Femur (tissue), 1 donor: ENCODE measurements around the gene ITPR1.

Experiments
- DNase-seq: peaks from one replicate; pipeline ENCODE4 v3.0.0-alpha.2; 2017

The ITPR1 gene

GRCh38 chr3:4511491-4512262, 18.5 kb downstream of the ITPR1 start:
- no peak for DNase-seq

- DNase-seq, result no peak
These were observed 19.9 kb downstream of the ITPR1 start for GRCh38 chr3:4512895-4513616.

- no peak for DNase-seq
These were observed 21.2 kb downstream of the ITPR1 start for GRCh38 chr3:4514321-4514720.

- DNase-seq, result no peak
These were observed 21.8 kb downstream of the ITPR1 start for GRCh38 chr3:4514916-4515315.

GRCh38 chr3:4515916-4516579, 22.9 kb downstream of the ITPR1 start:
- DNase-seq, result peak; percentile 65

- no peak for DNase-seq
These were observed 23.9 kb downstream of the ITPR1 start for GRCh38 chr3:4517093-4517492.

- DNase-seq, result no peak
These were observed 24.6 kb downstream of the ITPR1 start for GRCh38 chr3:4517643-4518311.

GRCh38 chr3:4520033-4520816, 27.1 kb downstream of the ITPR1 start:
- DNase-seq, result no peak

- DNase-seq, result no peak
These were observed 29.8 kb downstream of the ITPR1 start for GRCh38 chr3:4522947-4523346.

- DNase-seq, result peak; percentile 70
These were observed 30.9 kb downstream of the ITPR1 start for GRCh38 chr3:4523710-4524698.

- DNase-seq, result no peak
These were observed 32.5 kb downstream of the ITPR1 start for GRCh38 chr3:4525560-4526223.

GRCh38 chr3:4528320-4528719, 35.2 kb downstream of the ITPR1 start:
- no peak for DNase-seq

- no peak for DNase-seq
These were observed 35.9 kb downstream of the ITPR1 start for GRCh38 chr3:4528819-4529600.

- DNase-seq, result no peak
These were observed 36.9 kb downstream of the ITPR1 start for GRCh38 chr3:4529876-4530588.

- DNase-seq, result no peak
These were observed 38.4 kb downstream of the ITPR1 start for GRCh38 chr3:4531478-4532025.

- DNase-seq, result no peak
These were observed 39.5 kb downstream of the ITPR1 start for GRCh38 chr3:4532535-4533112.

- DNase-seq, result peak; percentile 46
These were observed 40.6 kb downstream of the ITPR1 start for GRCh38 chr3:4533489-4534443.
